HL-60/S4 treated with phorbol 12-myristate 13-acetate at 8.2 ng/mL for 4 days and 3 days (cell line): ENCODE measurements around the gene PRRG3.

Source experiments
- in situ Hi-C: fragments of 300-500 bp; cut with MboI; formaldehyde crosslinking; loops from 2 replicates; pipeline ENCODE4 v1.15.0; 2022; ENCODE audit warnings: low sequenced_read_pairs

Gene PRRG3

DNA sequence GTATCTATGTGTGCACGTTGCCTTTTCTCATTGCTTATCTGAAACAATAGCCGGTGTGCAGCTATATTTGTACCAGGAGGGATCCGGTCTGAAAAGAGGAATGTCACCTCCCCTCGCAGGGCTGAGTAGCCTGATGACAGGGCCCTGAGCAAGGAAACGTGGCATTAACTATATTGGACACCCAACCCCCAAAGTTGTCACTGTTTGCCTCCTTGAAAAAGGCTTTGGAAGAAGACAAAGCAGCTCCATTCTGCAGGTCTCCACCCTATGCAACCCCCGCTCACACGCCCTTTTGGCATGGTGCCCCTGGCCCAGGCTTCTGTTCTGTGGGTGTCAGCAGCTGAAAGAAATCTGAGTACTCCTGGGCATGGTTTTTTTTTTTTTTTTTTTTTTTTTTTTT lies 8.2 kb downstream of the PRRG3 start:
- in situ Hi-C loops = no loop called here

DNA sequence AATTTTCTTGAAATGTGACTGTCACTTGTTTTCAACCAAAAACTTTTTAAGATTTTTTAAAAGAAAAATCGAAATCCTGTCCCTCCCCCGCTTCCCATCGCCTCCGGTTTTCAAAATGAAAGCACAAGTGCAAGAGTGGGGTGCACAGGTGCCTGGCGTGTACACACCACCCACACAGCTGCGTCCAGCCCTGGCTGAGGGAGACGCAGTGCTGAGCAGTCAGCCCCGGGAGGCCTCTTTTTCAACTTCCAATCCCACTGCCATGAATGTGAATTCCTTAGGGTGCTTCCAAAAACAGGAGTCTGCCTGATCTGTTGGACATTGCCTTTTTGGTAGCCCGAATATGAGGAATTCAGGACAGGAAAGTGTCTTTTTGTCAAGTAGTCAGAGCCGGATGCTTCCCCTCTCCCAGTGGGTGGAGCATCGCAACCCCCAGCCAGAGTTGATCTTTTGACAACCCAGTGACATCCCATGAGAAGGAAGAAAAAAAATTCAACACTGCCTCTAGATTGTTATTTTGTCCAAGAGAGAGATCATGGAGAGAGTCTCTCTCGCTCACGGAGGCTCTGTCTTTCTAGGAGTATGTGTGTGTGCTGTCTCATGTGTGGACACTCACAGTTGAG lies 8.9 kb downstream of the PRRG3 start:
- in situ Hi-C loops = no loop called here

DNA sequence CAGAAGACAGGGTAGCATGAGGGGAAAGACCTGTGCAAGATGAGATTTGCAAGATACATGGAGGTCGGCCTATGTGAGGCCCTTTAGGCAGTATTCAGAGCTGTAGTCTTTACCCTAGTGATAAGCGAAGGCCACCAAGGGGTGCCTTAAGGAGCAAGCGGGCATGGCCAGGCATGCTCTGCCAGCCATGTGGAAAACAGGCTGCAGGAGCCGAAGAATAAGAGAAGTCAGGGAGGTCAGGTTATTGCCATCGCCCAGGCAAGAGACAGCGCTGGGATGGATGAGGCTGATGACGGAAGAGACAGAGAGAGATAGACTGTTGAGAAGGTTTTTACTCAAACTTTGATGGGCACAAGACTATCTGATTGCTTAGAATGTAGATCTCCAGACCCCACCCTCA lies 13.6 kb downstream of the PRRG3 start:
- in situ Hi-C loops = no loop called here

DNA sequence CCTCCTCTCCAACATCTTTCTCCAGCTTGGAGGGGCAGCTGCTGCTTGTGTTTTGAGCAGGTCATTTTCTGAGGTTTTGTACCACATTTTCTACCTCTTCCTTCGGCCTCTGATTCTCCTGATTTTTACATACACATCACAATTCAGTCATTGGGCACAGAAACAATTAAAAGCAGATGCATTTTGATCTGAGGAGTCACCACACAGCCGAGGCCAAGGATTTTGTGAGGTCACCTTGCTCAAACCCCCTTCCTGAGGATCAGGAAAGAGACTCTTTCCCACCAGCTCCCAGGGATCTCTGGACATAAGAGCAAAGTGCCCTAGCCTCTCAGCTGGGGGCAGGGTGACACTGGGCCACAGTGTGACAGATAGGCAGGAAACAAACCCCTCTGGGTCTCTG lies 15.2 kb downstream of the PRRG3 start:
- in situ Hi-C loops = no loop called here

DNA sequence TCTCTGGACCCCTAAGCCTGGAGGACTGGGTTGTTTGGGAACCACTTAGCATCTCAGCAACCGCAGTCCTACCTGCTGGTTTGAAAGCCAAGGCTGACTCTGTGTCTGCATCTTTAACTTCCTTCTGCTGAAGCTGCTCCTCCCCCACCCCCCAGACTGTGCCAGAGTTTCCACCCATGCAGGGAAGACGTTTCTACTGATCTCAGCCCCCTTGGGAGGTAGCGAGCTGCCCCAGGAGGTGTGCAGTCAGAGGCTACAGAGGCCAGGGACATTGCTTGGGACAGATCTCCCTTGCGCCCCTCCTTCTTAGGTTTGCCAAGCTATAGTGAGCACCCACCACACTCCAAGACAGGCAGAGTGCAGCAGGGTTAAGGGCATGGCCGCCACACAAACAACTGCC lies 15.9 kb downstream of the PRRG3 start:
- in situ Hi-C loops = no loop called here

DNA sequence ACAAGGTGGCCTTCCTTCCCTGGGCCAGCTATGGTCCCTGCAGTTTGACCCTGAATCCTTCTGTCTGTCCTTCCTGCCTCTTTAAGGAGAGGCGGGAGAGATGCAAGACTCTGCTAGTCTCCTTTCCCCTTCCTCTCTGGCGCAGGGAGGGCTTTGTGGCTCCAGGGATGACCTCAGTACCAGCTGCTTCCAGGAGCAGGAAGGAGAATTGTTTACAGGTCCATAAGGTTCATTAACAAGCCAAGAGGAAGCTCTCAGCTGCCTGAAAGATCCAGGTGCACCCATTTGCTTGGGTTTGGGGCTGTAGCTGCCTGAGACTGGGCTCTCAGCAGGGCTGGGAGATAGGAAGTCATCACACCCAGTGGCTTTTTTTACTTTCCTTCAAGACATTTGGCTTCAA lies 16.5 kb downstream of the PRRG3 start:
- in situ Hi-C loops = no loop called here

DNA sequence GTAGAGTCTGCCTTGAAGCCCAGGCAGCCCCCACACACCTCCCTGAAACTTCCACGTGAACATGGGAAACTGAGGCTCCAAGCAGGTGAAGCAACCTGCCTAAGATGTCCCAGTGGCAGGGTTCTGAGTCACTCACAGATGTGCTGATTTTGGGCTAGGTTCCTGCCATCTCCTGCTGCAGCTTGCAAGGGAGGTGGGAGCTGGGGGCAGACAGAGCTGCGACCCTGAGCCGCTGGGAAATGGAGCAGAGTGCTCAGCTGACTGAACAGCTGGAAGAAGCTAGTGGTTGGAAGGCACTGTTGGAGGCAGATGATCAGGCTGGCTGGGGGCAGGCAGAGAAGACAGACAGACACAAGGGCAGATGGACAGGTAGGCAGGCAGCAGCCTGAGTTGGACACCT lies 17.0 kb downstream of the PRRG3 start:
- in situ Hi-C loops = no loop called here

DNA sequence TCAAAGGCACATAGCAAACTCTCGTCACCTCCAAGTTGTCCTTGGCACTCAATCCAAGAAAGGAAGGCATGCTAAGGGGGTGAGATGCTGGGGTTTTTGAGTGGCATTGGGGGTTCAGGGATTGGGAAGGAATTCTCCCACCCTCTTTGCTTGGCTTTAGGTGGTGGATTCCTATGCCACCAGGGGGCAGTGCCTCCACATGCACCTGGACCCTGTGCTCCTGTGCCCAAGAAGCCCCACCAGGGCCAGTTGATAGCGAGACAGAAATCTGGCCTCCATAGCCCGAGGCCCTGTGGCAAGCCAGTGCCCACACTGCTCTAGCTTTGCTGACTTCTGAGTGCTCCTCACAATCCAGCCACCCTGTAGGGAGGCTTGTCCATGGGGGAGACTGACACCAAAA lies 18.6 kb downstream of the PRRG3 start:
- in situ Hi-C loops = no loop called here

DNA sequence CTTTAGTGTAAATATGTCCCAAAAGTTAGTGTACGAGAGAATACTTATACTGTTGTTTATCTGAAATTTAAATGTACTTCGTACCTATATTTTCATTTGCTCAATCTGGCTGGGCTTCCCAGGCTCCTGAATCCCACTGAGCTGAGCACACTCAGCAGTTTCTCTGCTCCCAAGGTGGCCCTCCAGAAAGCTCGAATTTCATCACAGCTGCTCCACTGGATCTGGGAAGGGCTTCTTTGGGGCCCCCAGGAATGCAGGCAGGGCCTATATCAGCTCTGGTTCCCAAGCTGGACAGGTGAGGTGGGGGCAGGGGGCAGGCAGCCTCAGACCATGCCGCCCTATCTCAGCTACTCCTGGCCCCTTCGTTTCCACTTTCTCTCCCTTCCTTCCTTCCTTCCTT lies 19.1 kb downstream of the PRRG3 start:
- in situ Hi-C loops = no loop called here

DNA sequence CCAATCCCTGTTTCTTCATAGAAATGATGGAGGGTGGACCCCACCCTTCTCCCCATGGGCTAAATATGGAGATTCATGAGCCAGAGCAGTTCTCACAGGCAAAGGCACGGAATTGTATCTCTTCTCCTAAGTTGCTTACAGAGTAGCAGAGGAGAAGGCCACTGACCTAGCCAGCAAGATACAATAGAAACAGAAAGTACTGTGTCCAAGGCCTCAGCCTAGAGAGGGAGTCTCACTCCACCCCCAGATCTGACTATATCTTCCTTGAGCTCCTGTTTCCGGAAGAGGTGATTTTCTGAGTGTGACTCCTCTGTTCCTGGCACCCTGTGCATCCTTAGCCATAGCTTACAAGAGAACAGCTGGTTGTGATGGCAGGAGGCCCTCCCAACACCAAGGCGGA lies 20.5 kb downstream of the PRRG3 start, which contains the start of gene FATE1:
TSS of gene FATE1 (plus strand) at position 284 of the 400 bp plus-strand sequence. CDS start at position 369, 85 bp downstream.
- in situ Hi-C loops = no loop called here

DNA sequence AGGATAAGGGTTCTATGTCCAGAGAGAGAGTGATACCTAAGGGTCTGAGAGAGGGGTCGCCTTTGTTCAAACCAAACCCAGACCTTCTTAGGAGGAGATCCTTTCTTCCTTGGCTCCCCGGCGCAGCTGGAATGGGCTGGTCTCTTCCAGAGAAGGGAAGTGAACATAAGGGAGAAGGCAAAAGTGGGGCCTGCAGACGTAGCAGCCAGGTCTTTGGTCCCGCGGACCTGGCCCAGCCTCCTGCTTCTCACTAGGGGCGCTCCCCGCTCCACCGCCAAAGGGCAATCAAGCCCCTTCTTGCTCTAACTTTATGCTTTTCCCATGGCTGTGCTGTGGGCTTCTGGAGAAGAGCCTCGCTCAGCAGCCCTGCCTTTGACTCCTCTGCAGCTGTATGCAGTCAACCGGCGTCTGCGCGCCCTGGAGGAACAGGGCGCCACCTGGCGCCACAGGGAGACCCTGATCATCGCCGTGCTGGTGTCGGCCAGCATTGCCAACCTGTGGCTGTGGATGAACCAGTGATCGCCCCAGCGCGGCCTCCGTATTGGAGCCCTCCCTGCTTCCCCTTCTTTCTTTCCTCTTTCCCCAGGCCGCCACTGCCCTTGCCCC lies 27.1 kb downstream of the PRRG3 start:
- in situ Hi-C loops = no loop called here

DNA sequence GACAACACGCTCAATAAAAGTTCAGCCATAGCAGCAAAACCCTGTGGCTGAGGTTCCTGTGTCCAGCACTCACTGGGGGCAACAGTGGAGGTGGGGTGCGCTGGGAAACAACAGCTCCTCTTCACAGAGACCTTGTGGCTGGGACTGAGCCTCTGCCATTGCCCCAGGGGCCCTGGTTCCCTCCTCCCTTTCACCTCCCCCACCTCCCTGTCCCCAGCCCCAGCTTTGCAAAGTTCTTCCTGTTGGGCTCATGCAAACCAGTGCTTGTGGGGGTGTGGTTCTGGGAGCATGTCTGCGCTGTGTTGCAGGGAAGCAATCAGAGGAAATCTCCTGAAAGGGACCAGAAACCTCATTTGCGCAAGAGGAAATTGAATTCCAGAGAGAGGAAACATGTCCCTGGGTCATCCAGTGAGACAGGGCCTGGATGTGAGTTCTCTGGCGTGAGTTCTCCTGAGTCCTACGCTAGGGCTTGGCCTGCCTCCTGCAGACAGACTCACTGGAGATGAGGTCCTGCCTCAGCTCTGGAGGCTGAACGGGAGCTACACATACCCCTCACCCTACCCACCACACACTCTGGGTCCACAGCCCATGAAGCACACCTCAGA lies 28.0 kb downstream of the PRRG3 start:
- in situ Hi-C loops = no loop called here

DNA sequence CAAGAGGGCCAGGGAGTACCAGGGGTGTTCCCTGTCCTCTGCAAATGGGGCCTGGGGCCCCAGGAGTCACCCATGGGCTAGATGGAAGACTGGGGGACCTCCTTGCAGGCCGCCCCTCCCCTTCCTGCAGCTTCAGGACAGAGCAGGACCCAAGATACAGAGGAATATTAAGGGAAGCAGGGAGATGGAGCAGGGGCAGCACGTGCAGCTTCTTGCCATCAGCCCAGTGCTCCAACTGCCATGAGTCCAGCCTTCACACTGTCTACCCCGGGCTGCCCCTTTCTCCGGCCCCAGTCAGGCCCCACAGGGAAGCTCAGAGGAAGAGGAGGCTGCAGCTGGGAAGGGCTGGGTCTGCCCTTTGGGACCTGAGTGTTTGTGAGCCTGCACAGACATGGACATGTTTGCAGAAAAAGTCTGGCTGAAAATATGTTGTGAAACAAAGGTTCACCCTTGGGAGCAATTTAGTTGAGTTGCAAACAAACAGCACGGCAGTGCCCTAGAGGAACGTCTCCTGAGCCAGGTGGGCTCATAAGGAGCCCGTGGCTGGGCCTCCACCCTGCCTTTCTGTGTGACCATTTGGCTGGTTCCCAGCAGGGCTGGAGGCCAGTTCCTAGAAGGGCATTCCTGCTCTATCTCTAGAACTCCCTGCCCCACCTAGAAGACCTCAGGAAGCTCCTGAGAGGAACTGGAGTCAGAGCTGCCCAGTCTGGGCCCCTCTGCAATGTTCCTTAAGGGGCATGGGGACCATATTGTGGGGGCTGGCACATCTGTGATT lies 29.5 kb downstream of the PRRG3 start:
- in situ Hi-C loops = no loop called here

DNA sequence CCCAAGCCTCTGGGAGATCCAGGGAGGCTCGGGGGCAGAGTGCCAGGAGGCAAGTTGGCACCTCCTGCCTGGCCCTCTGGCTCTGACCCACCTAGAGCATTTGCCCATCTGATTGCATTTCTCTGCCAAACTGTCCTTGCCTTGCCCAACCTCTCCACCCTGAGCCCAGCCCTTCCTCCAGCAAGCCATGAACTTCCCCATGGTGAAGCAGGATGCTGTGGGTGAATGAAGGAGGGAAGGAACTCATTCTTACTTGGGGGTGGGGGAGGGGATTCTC lies 30.0 kb downstream of the PRRG3 start:
- in situ Hi-C loops = no loop called here

DNA sequence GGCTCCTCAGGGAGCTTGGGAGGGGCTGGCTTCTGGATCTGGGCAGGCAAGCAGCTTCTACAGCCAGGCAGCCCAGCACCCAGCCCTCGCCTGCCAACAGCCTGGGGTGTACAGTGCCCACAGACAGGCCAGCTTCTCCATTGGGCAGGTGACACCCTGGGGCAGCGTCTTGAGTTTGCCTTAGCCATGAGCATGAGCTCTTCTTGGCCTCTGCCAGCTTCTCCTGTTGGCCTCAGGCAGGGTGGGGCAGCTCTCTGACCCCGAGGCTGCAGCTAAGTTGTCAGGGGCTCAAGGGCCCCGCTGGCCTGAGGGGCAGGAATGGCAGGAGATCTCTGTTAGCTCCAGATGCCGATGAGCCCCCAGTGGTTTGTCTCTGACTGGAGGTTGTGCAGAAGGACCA lies 31.5 kb downstream of the PRRG3 start:
- in situ Hi-C loops = no loop called here

DNA sequence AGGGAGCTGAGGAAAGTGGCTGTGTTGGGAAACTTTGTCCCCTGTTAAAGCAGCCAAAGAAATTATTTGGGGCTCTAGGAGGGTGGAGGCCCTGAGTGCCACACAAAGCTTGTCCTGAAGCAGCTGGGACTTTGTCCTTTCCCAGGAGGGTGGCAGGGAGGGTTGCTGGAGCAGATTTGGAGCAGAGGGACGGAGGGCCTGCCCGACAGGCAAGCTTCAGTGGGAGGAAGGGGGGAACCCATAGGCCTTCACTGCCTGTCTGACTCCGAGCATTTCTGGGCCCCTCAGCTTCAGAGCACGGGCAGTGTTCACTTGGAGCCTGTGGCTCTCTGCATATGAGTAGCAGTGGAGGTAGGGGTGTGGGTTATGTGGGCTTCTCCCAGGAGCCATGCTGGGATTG lies 32.1 kb downstream of the PRRG3 start:
- in situ Hi-C loops = no loop called here

DNA sequence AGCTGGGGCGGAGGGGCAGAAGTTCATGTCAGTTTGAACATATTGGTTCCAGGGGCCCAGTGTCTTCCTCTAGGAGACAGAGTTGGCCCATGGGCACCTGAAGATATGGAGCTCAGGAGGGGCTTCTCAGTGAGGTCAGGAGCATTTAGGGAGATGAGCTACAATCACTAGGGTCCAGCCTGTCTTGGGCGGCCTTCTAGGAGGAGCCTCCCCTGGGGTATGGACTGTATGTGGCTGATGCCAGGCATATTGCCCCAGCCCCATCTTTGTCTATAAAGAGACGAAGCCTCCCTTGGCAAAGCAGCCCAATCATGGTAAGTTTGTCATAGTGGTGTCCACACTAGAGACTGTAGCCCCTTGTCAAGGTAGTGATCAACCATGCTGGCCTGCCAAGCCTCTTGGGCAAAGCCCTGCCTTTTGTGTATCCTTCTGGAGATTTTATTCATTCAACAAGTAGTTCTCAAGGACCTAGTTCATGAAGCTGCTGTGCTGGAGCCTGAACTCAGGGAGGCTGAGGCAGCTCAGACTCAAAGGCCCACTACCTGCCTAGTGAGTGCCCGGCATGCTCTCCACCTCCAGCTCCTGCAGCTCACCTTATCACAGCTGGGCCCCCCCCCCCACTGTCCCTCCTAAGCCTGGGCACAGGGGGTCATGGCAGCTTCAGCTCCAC lies 33.9 kb downstream of the PRRG3 start:
- in situ Hi-C loops = no loop called here

DNA sequence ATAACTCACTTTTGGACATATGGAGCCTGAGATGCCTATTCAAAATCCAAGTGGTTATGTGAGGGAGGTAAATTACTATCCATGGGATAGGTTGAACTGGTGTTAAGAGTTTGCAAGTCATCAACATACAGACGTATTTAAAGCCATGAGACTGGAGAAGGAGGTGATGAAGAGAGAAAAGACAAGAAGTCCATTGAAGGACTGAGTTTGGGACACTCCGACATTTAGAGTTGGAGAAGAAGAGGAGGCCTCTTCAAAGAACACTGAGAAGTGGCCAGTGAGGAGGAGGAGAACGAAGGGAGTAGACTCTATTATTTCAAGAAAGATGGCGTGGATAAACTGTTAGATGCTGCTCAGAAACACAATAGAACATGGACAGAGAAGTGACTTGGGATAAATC lies 39.2 kb downstream of the PRRG3 start, which contains the start of gene CNGA2:
TSS of gene CNGA2 (plus strand) at position 301 of the 400 bp plus-strand sequence. CDS start 3,738 bp downstream, outside the sequence.
- in situ Hi-C loops = no loop called here

DNA sequence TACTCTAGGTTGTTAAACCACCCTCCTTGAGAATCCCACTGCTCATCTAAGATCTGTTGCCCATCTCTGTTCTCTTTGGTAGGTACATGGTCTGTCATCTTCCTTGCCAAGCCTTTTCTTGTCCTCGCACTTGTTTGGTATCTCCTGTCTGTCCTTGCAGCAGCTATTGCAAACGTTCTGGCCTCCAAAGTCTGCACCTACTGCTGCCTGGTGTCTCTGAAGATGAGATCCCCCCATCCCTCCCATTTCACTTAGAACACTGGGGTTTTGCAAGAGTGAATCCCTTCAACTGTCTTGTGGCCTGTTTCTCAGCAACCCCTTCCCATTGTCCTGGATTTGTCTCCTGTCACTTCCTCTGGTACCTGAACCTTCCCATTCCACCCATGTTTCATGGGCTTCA lies 40.0 kb downstream of the PRRG3 start:
- in situ Hi-C loops = no loop called here

DNA sequence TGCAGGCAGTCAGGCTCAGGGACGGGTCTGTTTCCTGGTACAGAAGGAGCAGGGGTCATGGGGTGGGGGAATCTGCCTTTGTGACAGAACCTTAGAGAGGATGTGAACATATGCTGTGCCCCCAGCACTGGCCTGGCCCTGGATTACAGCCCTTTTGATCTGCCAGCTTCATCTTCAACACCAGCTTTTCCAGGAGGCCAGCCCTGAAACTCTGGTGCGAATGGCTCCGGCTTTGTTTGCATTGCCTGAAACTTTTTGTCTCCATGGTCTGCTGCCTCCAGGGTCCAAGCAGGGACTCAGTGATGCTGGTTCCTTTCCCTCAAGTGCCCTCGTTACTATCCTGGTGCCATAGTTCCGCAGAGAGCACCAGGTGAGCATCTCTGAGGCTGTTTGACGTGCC lies 41.4 kb downstream of the PRRG3 start:
- in situ Hi-C loops = no loop called here

DNA sequence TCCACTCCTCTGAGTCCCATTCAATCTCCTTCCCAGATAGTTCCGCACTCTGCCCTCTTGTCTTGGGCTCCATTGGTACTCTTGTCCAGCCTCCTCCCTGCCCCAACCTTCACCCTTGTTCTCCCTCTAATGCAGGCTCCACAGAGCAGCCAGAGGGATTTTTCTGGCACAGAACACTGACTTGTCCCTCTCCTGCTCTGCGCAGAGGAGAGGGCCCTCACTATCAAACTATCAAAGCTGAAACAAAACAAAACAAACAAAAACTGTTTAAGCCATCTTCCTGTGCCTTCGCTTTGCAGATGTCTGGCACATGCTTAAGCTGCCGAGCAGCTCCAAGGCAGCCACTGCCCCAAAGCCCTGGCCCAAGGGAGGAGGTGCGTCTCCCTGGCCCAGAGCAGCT lies 42.2 kb downstream of the PRRG3 start:
- in situ Hi-C loops = no loop called here
